Right lobe of liver (tissue), 4 donors: ENCODE results near the gene SLC35B2.

Source experiments
- CTCF ChIP-seq, 4 donors: fragments of 200-600 bp in 3 of 4; fragments of 450-650 bp in 1 of 4; IDR thresholded peaks; one replicate each; pipeline versions ENCODE4 v1.5.1 to v1.8.0; 2016 to 2022; ENCODE audit warnings: antibody characterized with exemption in 4 of 4, mild to moderate bottlenecking in 2 of 4
- POLR2A ChIP-seq: fragments of 450-650 bp; IDR thresholded peaks from one replicate; pipeline ENCODE4 v1.6.1; 2017; ENCODE audit warnings: antibody characterized with exemption, mild to moderate bottlenecking
- donor health status: DM: no; HTN: no; CAD: no.
- donor health status: DM: no; HTN: no; CAD: no.
- donor health status: DM: no; HTN: yes; CAD: no.

GRCh38 chr6:44263354-44264100, 6.2 kb upstream of the SLC35B2 start:
- TF ChIP-seq CTCF (IDR thresholded peaks at IDR 0.05) (no peak), POLR2A (peak; percentile 46)
